Prostate gland (tissue), 2 donors: ENCODE data around the gene FAM221B.

Experiments
- POLR2A ChIP-seq: fragments of 450-650 bp; IDR thresholded peaks from one replicate; pipeline ENCODE4 v1.6.1; 2016; ENCODE audit warnings: antibody characterized with exemption, mild to moderate bottlenecking
- POLR2AphosphoS5 ChIP-seq: sonication (generic); formaldehyde crosslinking; IDR thresholded peaks from one replicate; pipeline ENCODE4 v1.6.1; 2017; ENCODE audit warnings: antibody characterized with exemption
- TF ChIP-seq, protein P1 (sequence below), 4 experiments: fragments of 200-600 bp in 2 of 4; fragments of 450-650 bp in 2 of 4; sonication (generic) in 2 of 4; IDR thresholded peaks; 1 replicate in 3 of 4; 2 replicates in 1 of 4; pipeline ENCODE4 v1.5.1; 2016 to 2019; ENCODE audit warnings: antibody characterized with exemption in 4 of 4, mild to moderate bottlenecking in 2 of 4, moderate library complexity in 2 of 4

DNA sequence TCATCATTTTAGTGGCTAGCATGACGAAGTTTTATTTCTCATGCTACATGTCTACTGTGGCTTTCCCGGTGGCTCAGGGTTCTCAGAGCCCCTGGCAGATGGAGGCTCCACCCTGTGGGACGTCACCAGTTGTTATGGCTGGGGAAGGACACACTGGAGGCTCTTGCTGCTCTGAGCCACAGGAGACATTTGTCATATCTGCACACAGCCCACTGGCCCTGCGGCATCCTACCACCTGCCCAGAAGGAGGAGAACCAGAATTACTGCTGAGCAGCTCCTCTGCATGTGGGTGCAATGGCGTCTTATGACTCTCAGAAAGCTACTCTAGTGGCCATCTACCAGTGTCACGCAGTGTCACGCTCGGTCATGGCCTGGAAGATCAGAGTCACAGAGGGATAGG is 35.1 kb upstream of the FAM221B start:
- TF ChIP-seq, protein P1, sequence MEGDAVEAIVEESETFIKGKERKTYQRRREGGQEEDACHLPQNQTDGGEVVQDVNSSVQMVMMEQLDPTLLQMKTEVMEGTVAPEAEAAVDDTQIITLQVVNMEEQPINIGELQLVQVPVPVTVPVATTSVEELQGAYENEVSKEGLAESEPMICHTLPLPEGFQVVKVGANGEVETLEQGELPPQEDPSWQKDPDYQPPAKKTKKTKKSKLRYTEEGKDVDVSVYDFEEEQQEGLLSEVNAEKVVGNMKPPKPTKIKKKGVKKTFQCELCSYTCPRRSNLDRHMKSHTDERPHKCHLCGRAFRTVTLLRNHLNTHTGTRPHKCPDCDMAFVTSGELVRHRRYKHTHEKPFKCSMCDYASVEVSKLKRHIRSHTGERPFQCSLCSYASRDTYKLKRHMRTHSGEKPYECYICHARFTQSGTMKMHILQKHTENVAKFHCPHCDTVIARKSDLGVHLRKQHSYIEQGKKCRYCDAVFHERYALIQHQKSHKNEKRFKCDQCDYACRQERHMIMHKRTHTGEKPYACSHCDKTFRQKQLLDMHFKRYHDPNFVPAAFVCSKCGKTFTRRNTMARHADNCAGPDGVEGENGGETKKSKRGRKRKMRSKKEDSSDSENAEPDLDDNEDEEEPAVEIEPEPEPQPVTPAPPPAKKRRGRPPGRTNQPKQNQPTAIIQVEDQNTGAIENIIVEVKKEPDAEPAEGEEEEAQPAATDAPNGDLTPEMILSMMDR (IDR thresholded peaks at IDR 0.05): no peak
- TF ChIP-seq POLR2AphosphoS5 (no peak), POLR2A (no peak)
